ENCODE measurements around the gene IFI6. TPM values are rescaled to one million over a fixed set of nuclear protein-coding genes. Genes with fewer than 3 reads are reported as not detected.
A peak's percentile ranks its signal among the peaks of the same experiment; 100 is the strongest.

Gene IFI6
- polyA plus RNA-seq, 3 donors, result 69.9 to 276 (median 276) TPM

GRCh38 chr1:27647328-27647727, 24.7 kb downstream of the IFI6 start:
- Histone ChIP-seq H2AFZ (ENCODE audit: insufficient read depth, low read depth, low read length, poor library complexity, severe bottlenecking) (no peak overlapping the region), H3K27ac (ENCODE audit: low read depth in 1 of 2, low read length in 2 of 2) (no peak overlapping the region), H3K79me2 (ENCODE audit: insufficient read depth, low read length) (no peaks in the 10 kb centered on the region), H3K4me3 (replicated peaks in 1 of 3; ENCODE audit: low read depth in 2 of 3, low read length in 3 of 3) (no peak overlapping the region), H3K9me3 (replicated peaks in 1 of 2; ENCODE audit: control insufficient read depth in 1 of 2, insufficient read depth in 1 of 2, low read length in 2 of 2) (no peaks in the 10 kb centered on the region), H4K20me1 (ENCODE audit: insufficient read depth, low read length) (no peaks in the 10 kb centered on the region), H3K36me3 (replicated peaks in 1 of 2; ENCODE audit: control insufficient read depth in 1 of 2, insufficient read depth in 2 of 2, low read length in 2 of 2) (no peaks in the 10 kb centered on the region), H3K9ac (ENCODE audit: insufficient read depth, low read length, poor library complexity, severe bottlenecking) (no peak overlapping the region), H3K4me1 (ENCODE audit: control insufficient read depth in 1 of 2, insufficient read depth in 2 of 2, low read length in 2 of 2) (peaks cover 31 to 47% of the 10 kb centered on the region in 2 donors), H3K27me3 (ENCODE audit: control insufficient read depth in 2 of 2, insufficient read depth in 2 of 2, low read length in 2 of 2) (no peaks in the 10 kb centered on the region), H3K4me2 (replicated peaks; ENCODE audit: extremely low read depth, low read length, poor library complexity, severe bottlenecking) (no peak overlapping the region)
- intact Hi-C loops (cut with micrococcal nuclease), result no loop called here
- no peak for TF ChIP-seq CTCF (IDR thresholded peaks at IDR 0.05)
- H3K27ac Mint-ChIP-seq, result peak overlapping the region in 2 of 7 donors; percentile 6 to 45
- H3K4me3 Mint-ChIP-seq, result no peak overlapping the region
- H3K36me3 Mint-ChIP-seq, result peaks cover 0 to 2% of the 10 kb centered on the region in 2 donors
- H3K4me1 Mint-ChIP-seq, result peaks cover 42% of the 10 kb centered on the region
- H3K9me3 Mint-ChIP-seq, result no peaks in the 10 kb centered on the region
- no peak for DNase-seq
- peaks cover 0 to 3% (median 3%) of the 10 kb centered on the region in 3 donors for H3K27me3 Mint-ChIP-seq (ENCODE audit: low read depth in 3 of 3)
- no CpG with 5 or more reads among the region's 5 CpGs for WGBS (ENCODE audit: insufficient coverage)

- intact Hi-C loops (cut with micrococcal nuclease), result no loop called here
- Mint-ChIP-seq H3K4me3 (no peak overlapping the region), H3K27me3 (ENCODE audit: low read depth in 3 of 3) (peaks cover 0 to 3% (median 3%) of the 10 kb centered on the region in 3 donors), H3K4me1 (peaks cover 37% of the 10 kb centered on the region), H3K36me3 (peaks cover 0 to 2% of the 10 kb centered on the region in 2 donors), H3K27ac (peak overlapping the region in 1 of 7 donors; percentile 66), H3K9me3 (no peaks in the 10 kb centered on the region)
- Histone ChIP-seq H4K20me1 (ENCODE audit: insufficient read depth, low read length) (no peaks in the 10 kb centered on the region), H3K27ac (ENCODE audit: low read depth in 1 of 2, low read length in 2 of 2) (no peak overlapping the region), H3K9ac (ENCODE audit: insufficient read depth, low read length, poor library complexity, severe bottlenecking) (no peak overlapping the region), H3K27me3 (ENCODE audit: control insufficient read depth in 2 of 2, insufficient read depth in 2 of 2, low read length in 2 of 2) (no peaks in the 10 kb centered on the region), H3K4me1 (ENCODE audit: control insufficient read depth in 1 of 2, insufficient read depth in 2 of 2, low read length in 2 of 2) (peaks cover 26 to 40% of the 10 kb centered on the region in 2 donors), H3K36me3 (replicated peaks in 1 of 2; ENCODE audit: control insufficient read depth in 1 of 2, insufficient read depth in 2 of 2, low read length in 2 of 2) (no peaks in the 10 kb centered on the region), H3K9me3 (replicated peaks in 1 of 2; ENCODE audit: control insufficient read depth in 1 of 2, insufficient read depth in 1 of 2, low read length in 2 of 2) (no peaks in the 10 kb centered on the region), H3K4me2 (replicated peaks; ENCODE audit: extremely low read depth, low read length, poor library complexity, severe bottlenecking) (no peak overlapping the region), H3K79me2 (ENCODE audit: insufficient read depth, low read length) (no peaks in the 10 kb centered on the region), H3K4me3 (replicated peaks in 1 of 3; ENCODE audit: low read depth in 2 of 3, low read length in 3 of 3) (no peak overlapping the region), H2AFZ (ENCODE audit: insufficient read depth, low read depth, low read length, poor library complexity, severe bottlenecking) (no peak overlapping the region)
- WGBS (ENCODE audit: insufficient coverage), result 81% methylated on average over 6 of the region's 8 CpGs
- TF ChIP-seq CTCF (IDR thresholded peaks at IDR 0.05), result no peak
- DNase-seq, result no peak
Observed at GRCh38 chr1:27646676-27647075, 25.3 kb downstream of the IFI6 start.

Measured in CD14-positive monocyte (primary cell).